ENCODE results near the gene RASGEF1B. TPM values are rescaled to one million over a fixed set of nuclear protein-coding genes. Genes with fewer than 3 reads are reported as not detected.
"Not testable (repeated sequence)": the region's sequence is repeated elsewhere in the genome, so short reads cannot be mapped to it uniquely, and the experiment has no call there.

Gene RASGEF1B
- total RNA-seq, 1 experiment from 2014 or later = 8.1 TPM

DNA sequence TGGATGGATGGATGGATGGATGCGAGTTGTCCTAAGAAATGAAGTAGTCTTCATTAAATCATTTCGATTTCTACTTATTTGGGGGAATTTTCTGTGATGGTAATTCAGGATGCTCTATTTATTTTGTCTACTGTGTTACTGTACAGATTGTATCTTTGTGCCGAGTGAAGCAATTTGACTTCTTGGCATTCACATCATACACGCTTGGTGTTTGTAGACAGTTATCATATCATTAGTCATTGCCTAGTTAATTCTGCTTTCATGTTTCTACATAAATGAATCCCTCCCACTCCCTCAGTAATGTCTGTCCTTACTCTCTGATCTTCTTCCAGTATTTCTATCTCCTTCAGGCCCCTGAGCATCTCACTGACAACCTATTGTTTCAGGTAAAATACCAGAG lies 64.0 kb downstream of the RASGEF1B start:
- Histone ChIP-seq H3K27ac (ENCODE audit: low read depth, low read length, poor library complexity, severe bottlenecking) (no peak overlapping the region), H3K36me3 (ENCODE audit: insufficient read depth, low read length, poor library complexity, severe bottlenecking) (no peaks in the 10 kb centered on the region), H3K27me3 (replicated peaks; ENCODE audit: insufficient read depth, low read depth, low read length, poor library complexity) (no peaks in the 10 kb centered on the region), H3K4me1 (ENCODE audit: insufficient read depth, low read length, poor library complexity, severe bottlenecking) (peaks cover 12% of the 10 kb centered on the region), H3K4me3 (ENCODE audit: low read depth, low read length, poor library complexity, severe bottlenecking) (no peak overlapping the region), H3K9me3 (ENCODE audit: low read depth, low read length, poor library complexity, severe bottlenecking) (no peaks in the 10 kb centered on the region)
- DNase-seq (ENCODE audit: low spot score) = no peak
- BruUV-seq (replicated peaks) = no TSS peak
- ChIA-PET CTCF (interaction anchor here (0.6 kb wide), 1 partner anchor 437 kb away, joined by 3 read pairs; no protein-coding TSS in a partner anchor), POLR2A (ENCODE audit: low non-redundant PET) (interaction anchor here (0.6 to 0.7 kb wide), 2 partner anchors 435 to 767 kb away, joined by 3 read pairs; no protein-coding TSS in a partner anchor)
- no peak for TF ChIP-seq CTCF (conservative IDR thresholded peaks at IDR 0.05; ENCODE audit: low read depth, low read length)
- intact Hi-C loops (cut with micrococcal nuclease; ENCODE audit: unreplicated experiment) = loop anchor here (10.0 kb wide), 2 partner anchors 767 to 1017 kb away; no protein-coding TSS in a partner anchor

- H3K27me3 ChIP-seq (replicated peaks; ENCODE audit: insufficient read depth, low read depth, low read length, poor library complexity); H3K4me1 ChIP-seq (ENCODE audit: insufficient read depth, low read length, poor library complexity, severe bottlenecking); DNase-seq (ENCODE audit: low spot score); POLR2A ChIA-PET (ENCODE audit: low non-redundant PET); H3K9me3 ChIP-seq (ENCODE audit: low read depth, low read length, poor library complexity, severe bottlenecking); H3K36me3 ChIP-seq (ENCODE audit: insufficient read depth, low read length, poor library complexity, severe bottlenecking); BruUV-seq (replicated peaks); H3K27ac ChIP-seq (ENCODE audit: low read depth, low read length, poor library complexity, severe bottlenecking); CTCF ChIA-PET; H3K4me3 ChIP-seq (ENCODE audit: low read depth, low read length, poor library complexity, severe bottlenecking): not testable (repeated sequence)
- intact Hi-C loops (cut with micrococcal nuclease; ENCODE audit: unreplicated experiment) = loop anchor here (1.0 to 10.0 kb wide), 4 partner anchors 438 to 1018 kb away; no protein-coding TSS in a partner anchor
Measured at GRCh38 chr4:81406481-81406880, 65.2 kb downstream of the RASGEF1B start.

DNA sequence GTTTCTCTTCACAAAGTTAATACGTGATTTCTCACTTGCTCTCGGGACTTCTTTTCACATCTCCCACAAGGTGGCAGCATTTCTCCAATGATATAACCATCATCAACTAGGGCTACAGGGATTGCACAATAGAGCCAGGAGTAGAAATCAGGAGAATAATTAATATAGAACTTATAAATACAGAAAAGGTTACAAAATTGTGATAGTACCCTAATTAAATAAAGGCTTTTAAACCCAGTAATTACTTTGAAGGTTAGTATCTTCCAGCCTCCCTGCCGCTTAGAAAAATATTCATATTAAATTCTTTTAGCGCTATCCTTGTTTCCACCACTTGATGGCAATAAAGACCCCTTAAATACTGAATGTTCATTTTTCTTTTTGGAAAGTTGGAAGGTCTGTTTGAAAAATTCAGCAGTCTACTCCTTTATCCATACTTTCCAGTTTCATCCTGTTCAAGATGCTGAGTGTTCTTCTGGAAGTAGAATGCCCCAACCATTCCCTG lies 65.8 kb downstream of the RASGEF1B start:
- peak; percentile 71 for DNase-seq (ENCODE audit: low spot score)
- BruUV-seq (replicated peaks) = no TSS peak
- H3K9me3 ChIP-seq (ENCODE audit: low read depth, low read length, poor library complexity, severe bottlenecking) = no peaks in the 10 kb centered on the region
- POLR2A ChIA-PET (ENCODE audit: low non-redundant PET) = no interaction called here
- no peak overlapping the region for H3K27ac ChIP-seq (ENCODE audit: low read depth, low read length, poor library complexity, severe bottlenecking)
- peak; percentile 66 for TF ChIP-seq CTCF (conservative IDR thresholded peaks at IDR 0.05; ENCODE audit: low read depth, low read length)
- no peak for TF ChIP-seq EZH2 (IDR thresholded peaks at IDR 0.05; ENCODE audit: borderline replicate concordance, low read depth, low read length, poor library complexity, severe bottlenecking)
- CTCF ChIA-PET = no interaction called here
- H3K27me3 ChIP-seq (replicated peaks; ENCODE audit: insufficient read depth, low read depth, low read length, poor library complexity) = no peaks in the 10 kb centered on the region
- H3K4me3 ChIP-seq (ENCODE audit: low read depth, low read length, poor library complexity, severe bottlenecking) = no peak overlapping the region
- intact Hi-C loops (cut with micrococcal nuclease; ENCODE audit: unreplicated experiment) = loop anchor here (1.0 to 10.0 kb wide), 5 partner anchors 438 to 1019 kb away; no protein-coding TSS in a partner anchor
- no peaks in the 10 kb centered on the region for H3K36me3 ChIP-seq (ENCODE audit: insufficient read depth, low read length, poor library complexity, severe bottlenecking)
- H3K4me1 ChIP-seq (ENCODE audit: insufficient read depth, low read length, poor library complexity, severe bottlenecking) = peaks cover 3% of the 10 kb centered on the region

GRCh38 chr4:81404741-81405140 lies 67.0 kb downstream of the RASGEF1B start:
- intact Hi-C loops (cut with micrococcal nuclease; ENCODE audit: unreplicated experiment) = loop anchor here (2.0 to 10.0 kb wide), 3 partner anchors 770 to 1020 kb away; no protein-coding TSS in a partner anchor
- BruUV-seq (replicated peaks) = no TSS peak
- no peak for TF ChIP-seq EZH2 (IDR thresholded peaks at IDR 0.05; ENCODE audit: borderline replicate concordance, low read depth, low read length, poor library complexity, severe bottlenecking)
- no peak for TF ChIP-seq CTCF (conservative IDR thresholded peaks at IDR 0.05; ENCODE audit: low read depth, low read length)
- H3K27ac ChIP-seq (ENCODE audit: low read depth, low read length, poor library complexity, severe bottlenecking) = no peak overlapping the region
- no peaks in the 10 kb centered on the region for H3K36me3 ChIP-seq (ENCODE audit: insufficient read depth, low read length, poor library complexity, severe bottlenecking)
- CTCF ChIA-PET = no interaction called here
- no peaks in the 10 kb centered on the region for H3K27me3 ChIP-seq (replicated peaks; ENCODE audit: insufficient read depth, low read depth, low read length, poor library complexity)
- no peak overlapping the region for H3K4me3 ChIP-seq (ENCODE audit: low read depth, low read length, poor library complexity, severe bottlenecking)
- no peaks in the 10 kb centered on the region for H3K9me3 ChIP-seq (ENCODE audit: low read depth, low read length, poor library complexity, severe bottlenecking)
- POLR2A ChIA-PET (ENCODE audit: low non-redundant PET) = no interaction called here
- DNase-seq (ENCODE audit: low spot score) = no peak
- H3K4me1 ChIP-seq (ENCODE audit: insufficient read depth, low read length, poor library complexity, severe bottlenecking) = no peaks in the 10 kb centered on the region
